GM18498 (cell line): Measurements from ENCODE around the gene NRCAM.
"Not testable (repeated sequence)": the region's sequence is repeated elsewhere in the genome, so short reads cannot be mapped to it uniquely, and the experiment has no call there.

Source experiments
- ATAC-seq: cut with Tn5 transposase; IDR thresholded peaks from one replicate; pipeline ENCODE4 v1.9.1; 2021; ENCODE audit warnings: mild to moderate bottlenecking, moderate library complexity; ENCODE audit not compliant: unreplicated experiment

Gene NRCAM

DNA sequence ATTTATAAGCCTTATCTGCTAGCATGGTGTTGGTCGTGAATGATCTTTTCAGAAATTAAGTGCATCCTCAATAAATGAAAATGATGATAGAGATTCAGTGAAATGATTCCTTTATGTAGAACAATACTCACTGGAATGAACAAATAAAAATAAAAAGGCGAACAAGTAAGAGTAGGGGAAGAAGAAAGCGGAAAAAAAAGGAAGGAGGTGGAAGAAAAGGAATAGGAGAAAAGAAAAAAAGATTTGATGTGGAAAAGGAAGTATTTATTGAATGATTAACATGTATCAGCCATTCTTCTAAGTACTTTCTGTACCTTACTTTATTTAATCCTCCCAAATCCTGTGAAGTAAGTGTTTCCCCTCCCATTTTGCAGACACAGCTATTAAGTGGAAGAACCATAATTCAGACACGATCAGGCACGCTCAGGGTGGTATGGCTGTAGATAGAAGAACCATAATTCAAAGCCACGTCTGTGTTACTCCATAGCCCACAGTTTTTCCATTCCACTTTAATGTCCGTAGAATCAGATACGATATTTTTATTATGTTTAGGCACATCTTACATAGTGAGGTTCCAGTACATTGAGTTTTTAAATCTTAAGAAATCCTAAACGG lies 169.8 kb downstream of the NRCAM start:
- no peak for ATAC-seq

DNA sequence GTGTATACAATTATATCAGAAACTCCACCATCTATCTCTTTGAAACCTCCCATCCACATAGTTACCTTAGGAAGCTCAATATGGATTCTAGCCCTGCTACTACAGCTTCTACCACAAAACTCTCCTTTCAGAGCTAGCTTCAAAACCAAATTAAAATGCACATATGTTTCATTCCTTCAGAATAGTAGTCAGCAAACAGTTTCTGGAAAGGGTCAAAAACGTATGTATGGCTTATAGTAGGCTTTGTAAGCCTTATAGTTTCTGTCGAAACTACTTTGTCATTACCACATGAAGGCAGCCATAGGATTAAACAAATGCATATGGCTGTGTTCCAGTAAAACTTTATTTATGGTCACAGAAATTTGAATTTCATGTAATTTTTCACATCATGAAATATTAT lies 170.5 kb downstream of the NRCAM start:
- ATAC-seq, result no peak

DNA sequence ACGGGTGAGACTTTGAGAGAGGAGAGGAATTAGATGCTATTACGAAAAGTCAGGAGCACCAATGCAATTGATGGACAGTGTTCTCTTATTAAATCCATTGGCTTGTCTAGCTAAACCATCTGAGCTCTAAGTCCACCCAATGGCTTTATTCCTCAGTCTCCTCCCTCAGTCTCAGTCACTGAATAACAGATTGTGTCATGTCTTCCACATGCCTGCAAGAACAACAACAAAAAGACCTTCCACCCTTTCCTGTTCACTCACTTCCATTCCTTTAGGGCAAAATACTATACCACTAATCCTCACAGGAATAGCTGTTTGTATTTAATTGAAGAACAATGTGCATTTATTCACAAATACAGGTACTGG lies 171.2 kb downstream of the NRCAM start:
- ATAC-seq, result no peak

DNA sequence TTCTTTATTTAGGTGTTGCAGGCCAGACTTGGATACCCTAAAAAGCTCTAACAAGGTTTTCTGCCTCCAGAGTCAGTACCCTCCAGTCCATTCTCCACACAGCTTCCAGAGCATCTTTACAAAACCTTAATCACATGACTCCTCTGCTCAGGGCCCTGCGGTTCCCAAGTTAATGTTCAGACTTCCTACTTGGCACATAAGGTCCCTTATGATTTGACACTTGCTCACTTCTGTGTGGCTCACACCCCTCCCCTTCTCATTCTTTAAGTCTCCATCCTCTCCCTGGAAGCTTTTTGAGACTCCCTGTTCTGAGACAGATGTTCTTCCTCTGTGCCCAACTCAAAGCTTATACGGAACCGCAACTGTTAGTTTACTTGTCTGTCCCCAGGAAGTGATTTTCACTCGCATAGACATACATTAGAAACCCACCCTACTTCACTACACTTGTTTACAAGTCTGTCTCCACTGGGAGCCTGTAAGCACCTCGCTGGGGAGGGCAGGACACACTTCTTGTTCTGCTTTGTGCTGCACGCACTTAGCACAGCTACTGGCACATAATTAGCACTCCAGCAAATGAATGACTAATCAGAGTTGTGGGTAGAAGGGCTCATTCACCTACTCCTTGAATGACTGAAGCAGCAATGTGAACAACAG lies 171.8 kb downstream of the NRCAM start:
- ATAC-seq, result peak; percentile 80

DNA sequence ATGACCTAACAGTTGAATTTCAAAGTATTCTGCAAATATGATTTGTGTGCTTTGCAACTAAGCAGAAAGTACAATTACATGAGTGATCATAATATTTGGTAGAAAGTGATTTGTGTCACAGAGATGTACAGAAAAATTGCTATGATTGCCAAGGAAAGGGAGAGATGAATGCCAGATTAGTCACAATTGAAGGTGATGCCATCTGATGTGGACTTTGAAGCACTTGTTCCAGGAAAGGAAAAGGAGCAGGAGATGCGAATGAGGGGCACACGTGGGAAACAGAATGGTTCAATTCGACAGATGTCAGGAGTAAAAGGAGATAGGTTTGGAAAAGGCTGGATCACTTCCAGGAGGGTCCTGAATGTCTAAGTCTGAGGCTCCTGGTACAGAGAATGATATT lies 173.0 kb downstream of the NRCAM start:
- ATAC-seq, result no peak

DNA sequence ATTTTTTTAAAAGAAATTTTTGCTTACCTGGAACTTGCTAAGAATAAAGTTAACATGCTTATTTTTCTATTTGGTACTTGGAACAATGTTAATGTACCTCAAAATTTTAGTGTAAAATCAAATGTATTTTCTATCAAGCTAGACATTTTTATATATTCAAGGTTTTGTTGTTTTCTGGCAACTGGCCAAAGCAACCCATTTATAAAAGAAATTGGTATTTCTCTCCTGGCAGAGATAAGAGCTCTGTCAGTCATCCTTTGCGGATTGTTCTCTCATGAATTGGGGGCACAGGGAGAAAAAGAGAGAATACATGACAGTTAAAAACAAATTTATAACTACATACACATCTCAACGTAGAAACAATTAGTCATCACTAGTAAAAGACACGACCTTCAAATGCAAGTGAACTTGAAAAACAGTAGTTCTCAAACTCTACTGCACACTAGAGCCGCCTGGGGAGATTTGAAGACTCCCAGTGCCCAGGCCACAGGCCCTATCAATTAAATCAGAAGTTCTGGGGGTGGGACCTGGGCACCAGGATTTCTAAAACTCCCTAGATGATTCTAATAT lies 173.7 kb downstream of the NRCAM start:
- ATAC-seq, result no peak

DNA sequence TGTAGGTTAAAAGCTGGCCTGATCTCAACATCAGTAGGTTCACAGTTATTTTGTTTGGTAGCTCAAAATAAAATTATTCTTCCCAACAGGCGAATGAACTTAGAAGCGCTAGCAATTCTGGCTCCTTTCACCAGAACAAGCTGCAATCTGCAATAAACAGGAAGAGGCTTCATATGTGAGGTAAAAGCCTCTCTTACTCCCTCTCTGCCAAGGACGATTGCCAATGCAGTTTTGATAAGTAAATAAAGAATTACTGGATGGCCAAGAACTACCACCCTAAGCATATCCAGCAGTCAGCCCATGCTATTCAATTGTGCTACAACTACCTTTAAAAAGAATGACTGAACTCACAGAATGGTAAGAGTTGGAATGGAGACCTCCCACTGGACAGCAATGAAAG lies 176.1 kb downstream of the NRCAM start:
- no peak for ATAC-seq

DNA sequence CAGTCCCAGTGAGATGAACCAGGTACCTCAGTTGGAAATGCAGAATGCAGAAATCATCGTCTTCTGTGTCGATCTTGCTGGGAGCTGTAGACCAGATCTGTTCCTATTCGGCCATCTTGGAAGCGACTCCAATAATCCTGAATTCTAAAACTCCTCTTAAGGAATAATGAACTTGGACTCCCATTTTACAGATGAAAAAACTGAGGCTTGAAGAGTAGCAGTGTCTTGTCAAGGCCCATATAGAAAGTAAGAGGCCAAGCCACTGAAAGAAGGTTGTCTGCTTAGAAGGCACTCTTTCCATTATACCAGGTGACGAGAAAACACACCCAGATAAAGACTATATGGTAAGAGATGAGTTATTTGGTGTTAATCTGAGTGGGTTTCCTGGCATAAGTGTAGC lies 177.5 kb downstream of the NRCAM start:
- no peak for ATAC-seq

DNA sequence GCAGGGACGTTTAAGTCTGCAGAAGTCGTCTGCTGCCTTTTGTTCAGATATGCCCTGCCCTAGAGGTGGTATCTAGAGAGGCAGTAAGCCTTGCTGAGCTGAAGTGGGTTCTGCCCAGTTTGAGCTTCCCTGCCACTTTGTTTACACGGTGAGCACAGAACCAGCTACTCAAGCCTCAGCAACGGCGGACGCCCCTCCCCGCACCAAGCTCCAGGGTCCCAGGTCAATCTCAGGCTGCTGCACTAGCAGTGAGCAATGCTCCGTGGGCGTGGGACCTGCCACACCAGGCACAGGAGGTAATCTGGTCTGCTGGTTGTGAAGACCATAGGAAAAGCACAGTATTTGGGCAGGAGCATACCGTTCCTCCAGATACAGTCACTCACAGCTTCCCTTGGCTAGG lies 178.0 kb downstream of the NRCAM start:
- ATAC-seq, result no peak

DNA sequence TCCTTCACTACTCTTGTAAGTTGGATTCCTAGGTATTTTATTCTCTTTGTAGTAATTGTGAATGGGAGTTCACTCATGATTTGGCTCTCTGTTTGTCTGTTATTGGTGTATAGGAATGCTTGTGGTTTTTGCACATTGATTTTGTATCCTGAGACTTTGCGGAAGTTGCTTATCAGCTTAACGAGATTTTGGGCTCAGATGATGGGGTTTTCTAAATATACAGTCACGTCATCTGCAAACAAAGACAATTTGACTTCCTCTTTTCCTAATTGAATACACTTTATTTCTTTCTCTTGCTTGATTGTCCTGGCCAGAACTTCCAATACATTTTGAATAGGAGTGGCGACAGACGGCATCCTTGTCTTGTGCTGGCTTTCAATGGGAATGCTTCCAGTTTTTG lies 181.8 kb downstream of the NRCAM start:
- not testable (repeated sequence) for ATAC-seq

DNA sequence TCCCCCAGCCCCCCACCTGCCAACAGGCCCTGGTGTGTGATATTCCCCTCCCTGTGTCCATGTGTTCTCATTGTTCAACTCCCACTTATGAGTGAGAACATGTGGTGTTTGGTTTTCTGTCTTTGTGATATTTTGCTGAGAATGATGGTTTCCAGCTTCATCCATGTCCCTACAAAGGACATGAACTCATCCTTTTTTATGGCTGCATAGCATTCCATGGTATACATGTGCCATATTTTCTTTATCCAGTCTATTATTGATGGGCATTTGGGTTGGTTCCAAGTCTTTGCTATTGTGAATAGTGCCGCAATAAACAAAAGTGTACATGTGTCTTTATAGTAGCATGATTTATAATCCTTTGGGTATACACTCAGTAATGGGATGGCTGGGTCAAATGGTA lies 183.3 kb downstream of the NRCAM start:
- not testable (repeated sequence) for ATAC-seq

DNA sequence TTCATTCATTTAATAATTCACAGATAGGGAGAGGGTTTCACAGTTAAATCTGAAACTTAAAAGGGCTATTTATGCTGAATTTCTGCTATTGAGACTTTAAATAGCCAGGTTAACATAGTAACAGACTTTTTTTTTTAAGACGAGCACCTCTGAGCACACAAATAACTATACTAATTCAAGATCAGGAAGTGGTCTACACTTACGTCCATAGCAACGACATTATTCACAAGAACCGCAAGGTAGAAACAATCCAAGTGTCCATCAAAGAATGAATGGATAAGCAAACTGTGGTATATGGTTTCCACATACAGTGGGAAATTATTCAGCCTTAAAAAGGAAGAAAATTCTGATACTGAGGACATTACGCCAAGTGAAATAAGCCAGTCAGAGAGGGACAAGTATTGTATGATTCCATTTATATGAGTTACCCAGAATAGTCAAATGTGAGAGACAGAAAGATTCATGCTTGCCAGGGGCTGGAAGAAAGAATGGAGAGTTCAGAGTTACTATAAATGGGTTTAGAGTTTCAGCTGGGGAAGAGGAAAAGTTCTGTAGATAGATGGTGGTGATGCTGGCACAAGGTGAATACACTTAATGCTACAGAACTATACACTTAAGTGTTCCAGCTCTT lies 185.7 kb downstream of the NRCAM start:
- ATAC-seq, result peak; percentile 93

DNA sequence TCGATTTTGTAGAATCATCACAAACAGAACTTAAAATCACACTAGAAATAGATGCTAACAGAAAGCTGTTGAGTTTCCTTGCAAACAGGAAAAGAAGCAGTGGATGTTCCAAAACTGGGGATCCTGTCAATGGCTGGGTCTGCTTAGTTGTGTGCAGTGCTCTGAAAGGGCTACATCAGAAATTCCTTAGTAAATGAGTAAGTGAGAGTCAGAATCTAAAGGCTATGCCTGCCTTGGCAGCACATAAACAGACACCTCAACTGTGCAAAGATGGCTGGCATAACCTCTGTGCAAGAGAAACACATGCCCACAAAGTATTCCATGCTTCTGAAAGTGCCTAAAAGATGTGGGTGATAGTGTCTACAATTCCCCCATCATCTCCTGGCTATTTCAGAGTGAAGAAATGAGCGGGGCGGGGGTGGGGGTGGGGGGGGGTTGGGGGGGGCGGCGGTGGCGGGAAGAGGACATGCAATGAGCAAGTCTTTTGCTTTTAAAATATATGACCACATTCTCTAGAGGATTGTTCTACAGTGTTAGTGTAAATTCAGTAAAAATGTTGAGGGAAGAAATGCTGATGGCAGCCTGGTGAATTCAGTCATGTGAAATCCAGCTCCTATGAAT lies 187.9 kb downstream of the NRCAM start:
- no peak for ATAC-seq

DNA sequence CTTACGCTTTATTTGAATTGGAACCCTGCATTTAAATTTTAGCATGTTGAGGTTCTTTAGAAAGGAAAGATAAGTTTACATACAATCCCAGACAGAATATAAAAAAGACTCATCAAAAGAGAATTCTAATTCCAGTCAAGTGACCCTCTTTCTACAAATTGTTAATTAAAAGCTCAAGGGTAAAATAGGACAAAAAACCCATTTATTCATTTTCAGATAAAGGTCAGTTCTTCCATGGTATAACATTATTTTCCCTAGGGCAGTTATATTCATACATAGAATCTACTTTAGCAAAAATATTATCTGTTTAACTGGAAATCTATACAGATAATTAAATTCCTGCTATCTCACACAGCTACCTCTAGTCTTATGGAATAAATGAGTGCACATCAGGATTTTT lies 188.6 kb downstream of the NRCAM start:
- no peak for ATAC-seq

DNA sequence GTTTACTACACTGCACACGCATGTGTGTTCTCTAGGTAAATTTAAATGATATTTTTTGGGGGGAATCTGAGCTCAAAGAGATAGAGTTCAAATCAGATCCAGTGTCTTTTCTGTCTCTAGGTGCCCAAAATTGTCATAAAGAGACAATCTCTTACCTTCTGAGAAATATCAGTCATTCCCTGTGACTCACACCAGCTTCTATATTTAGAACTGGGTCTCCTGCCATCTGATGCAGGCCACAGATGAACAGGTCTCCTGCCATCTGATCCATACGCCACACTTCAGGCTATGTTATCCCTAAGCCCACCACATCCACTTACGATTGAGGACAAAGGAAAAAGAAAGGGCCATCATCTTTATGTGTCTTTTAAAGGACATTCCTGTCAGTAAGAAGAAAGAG lies 189.7 kb downstream of the NRCAM start:
- ATAC-seq, result no peak

DNA sequence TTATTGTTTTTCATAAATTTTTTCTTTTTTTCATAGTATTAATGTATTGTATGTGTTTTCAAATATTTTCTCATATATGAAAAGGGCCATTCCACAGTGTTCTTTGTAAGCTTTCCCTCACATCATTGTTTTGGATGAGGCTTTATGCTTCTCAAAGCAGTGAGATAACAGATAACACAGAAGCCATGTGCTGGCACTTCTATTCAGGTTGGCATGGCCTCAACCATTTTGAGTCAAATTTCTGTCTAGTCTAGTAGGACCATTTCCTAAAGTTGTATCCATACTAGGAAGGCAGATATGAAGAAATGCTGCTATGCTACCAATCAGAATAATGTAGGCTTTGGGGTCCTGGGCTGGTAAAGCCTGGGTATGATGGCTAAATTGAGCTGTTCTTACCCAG lies 190.2 kb downstream of the NRCAM start:
- ATAC-seq, result no peak

DNA sequence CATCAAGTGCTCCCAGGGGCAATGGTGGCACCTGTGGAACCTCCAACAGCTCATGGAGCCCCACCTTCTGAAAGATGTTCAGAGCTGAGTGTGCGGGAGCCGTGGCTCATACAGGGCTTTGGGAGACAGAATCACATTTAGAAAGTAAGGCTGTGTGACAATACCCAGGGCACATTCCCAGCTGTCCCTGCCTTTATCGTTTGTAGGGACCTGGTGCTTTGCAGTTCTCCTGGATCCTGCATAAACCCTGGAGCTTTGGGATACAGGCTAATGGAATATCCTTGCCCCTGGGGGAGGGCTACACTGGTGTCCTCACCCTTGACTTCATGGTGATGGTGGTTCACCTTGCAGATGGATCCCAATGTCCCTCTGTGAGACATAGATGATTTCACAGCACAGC lies 191.2 kb downstream of the NRCAM start:
- no peak for ATAC-seq

DNA sequence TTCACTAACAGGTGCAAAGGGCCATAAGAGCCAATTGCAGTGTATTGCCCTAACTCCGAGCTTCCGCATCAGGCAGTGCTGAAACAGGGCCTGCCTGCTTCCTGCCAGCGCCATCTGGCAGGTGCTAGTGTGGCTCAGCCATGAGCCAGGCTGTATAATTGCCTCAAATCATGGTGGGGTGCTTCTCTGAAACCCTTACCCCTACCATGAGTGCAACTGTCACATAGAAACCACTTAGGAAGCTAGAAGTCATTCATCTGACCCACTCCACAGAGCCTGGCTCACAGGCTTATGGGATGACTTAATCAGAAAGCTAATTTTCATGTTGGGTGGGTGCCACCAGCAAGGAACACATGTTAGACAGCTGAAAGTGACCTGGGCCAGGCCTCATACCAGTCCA lies 192.8 kb downstream of the NRCAM start:
- ATAC-seq, result no peak

DNA sequence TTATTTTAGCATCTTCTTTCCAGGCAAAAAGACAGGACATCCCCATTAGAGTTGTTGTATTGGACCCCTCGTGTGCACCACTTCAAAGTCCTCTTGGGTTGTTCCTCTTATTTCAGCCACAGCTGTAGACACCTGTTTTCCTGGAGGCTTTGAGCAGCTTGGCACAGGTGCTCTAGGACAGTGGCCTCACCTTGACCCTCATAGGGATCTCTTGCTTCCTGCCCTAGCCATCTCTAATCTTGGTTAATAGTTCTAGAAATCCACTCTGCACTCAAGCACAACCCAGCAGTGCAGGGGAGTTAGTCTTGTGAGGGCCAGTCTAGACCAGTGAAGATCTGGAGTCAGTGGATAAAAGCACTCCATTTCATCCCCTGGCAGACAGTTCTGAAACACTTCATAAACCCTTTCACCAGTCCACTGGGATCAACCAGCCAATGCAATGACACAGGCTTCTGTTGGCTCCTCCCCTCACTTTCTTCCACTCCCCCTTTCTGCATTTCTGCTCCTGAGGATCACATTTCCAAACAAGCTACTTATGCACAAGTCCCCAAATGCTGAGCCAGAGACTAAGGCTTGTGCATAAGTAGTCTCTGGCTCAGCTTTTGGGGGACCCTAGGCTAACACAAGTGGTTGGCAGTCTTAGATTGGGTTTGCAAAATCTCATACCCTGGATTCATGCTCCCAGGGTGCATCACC lies 194.5 kb downstream of the NRCAM start:
- no peak for ATAC-seq

DNA sequence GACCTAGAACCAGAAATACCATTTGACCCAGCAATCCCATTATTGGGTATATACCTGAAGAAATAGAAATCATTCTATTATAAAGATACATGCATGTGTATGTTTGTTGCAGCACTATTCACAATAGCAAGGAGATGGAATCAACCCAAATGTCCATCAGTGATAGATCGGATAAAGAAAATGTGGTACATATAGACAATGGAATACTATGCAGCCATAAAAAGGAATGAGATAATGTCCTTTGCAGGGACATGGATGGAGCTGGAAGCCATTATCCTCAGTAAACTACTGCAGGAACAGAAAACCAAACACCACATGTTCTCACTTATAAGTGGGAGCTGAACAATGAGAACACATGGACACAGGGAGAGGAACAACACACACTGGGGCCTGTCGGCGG lies 196.8 kb downstream of the NRCAM start:
- not testable (repeated sequence) for ATAC-seq

DNA sequence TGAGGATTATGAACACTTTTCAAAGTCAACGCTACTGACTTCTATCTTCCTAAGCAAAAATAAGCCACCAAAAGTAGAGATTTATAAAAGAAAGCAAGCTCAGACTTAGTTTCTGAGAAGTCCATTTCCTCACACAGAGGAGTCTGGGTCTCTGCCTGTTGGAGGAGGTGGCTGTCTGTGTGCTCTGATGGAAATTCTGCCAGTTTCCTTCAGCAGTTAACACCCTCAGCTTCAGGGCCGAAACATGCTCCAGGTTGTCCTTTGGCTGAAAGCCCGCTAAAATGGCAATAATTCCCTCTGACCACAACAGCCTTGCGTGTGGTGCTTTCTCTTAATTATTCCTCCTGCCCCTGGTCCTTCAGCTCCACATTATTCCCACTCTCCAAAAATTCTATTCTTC lies 198.3 kb downstream of the NRCAM start:
- ATAC-seq, result no peak
